ENCODE data around the gene PDZRN4.

Gene PDZRN4

GRCh38 chr12:41365653-41366171 is 177.6 kb downstream of the PDZRN4 start:
- peak; percentile 31 for DNase-seq

- DNase-seq = peak; percentile 7
Measured at GRCh38 chr12:41367726-41368405, 179.7 kb downstream of the PDZRN4 start.

GRCh38 chr12:41380878-41381277 is 192.8 kb downstream of the PDZRN4 start:
- DNase-seq = no peak

- no peak for DNase-seq
Measured at GRCh38 chr12:41402801-41403200, 214.7 kb downstream of the PDZRN4 start.

- no peak for DNase-seq
Measured at GRCh38 chr12:41407232-41407799, 219.2 kb downstream of the PDZRN4 start.

- no peak for DNase-seq
Measured at GRCh38 chr12:41409628-41410027, 221.5 kb downstream of the PDZRN4 start.

GRCh38 chr12:41418586-41418985 is 230.5 kb downstream of the PDZRN4 start:
- DNase-seq = no peak

GRCh38 chr12:41419131-41419893 is 231.2 kb downstream of the PDZRN4 start:
- DNase-seq = no peak

GRCh38 chr12:41424651-41425050 is 236.5 kb downstream of the PDZRN4 start:
- no peak for DNase-seq

GRCh38 chr12:41433460-41433859 is 245.3 kb downstream of the PDZRN4 start:
- no peak for DNase-seq

- no peak for DNase-seq
Measured at GRCh38 chr12:41436076-41436475, 248.0 kb downstream of the PDZRN4 start.

GRCh38 chr12:41437563-41437962 is 249.4 kb downstream of the PDZRN4 start:
- no peak for DNase-seq

- DNase-seq = no peak
Measured at GRCh38 chr12:41438854-41439541, 250.9 kb downstream of the PDZRN4 start.

GRCh38 chr12:41439801-41440200 is 251.7 kb downstream of the PDZRN4 start:
- no peak for DNase-seq

- no peak for DNase-seq
Measured at GRCh38 chr12:41441180-41441579, 253.1 kb downstream of the PDZRN4 start.

GRCh38 chr12:41442896-41443295 is 254.8 kb downstream of the PDZRN4 start:
- no peak for DNase-seq

GRCh38 chr12:41443690-41444089 is 255.6 kb downstream of the PDZRN4 start:
- no peak for DNase-seq

GRCh38 chr12:41452838-41453407 is 264.8 kb downstream of the PDZRN4 start:
- no peak for DNase-seq

- DNase-seq = no peak
Measured at GRCh38 chr12:41453409-41453808, 265.3 kb downstream of the PDZRN4 start.

- DNase-seq = no peak
Measured at GRCh38 chr12:41459111-41459905, 271.2 kb downstream of the PDZRN4 start.

GRCh38 chr12:41459906-41460214 is 271.7 kb downstream of the PDZRN4 start:
- no peak for DNase-seq

GRCh38 chr12:41460906-41461305 is 272.8 kb downstream of the PDZRN4 start:
- no peak for DNase-seq
